ENCODE results near the gene SPSB1.
"Not testable (repeated sequence)": the region's sequence is repeated elsewhere in the genome, so short reads cannot be mapped to it uniquely, and the experiment has no call there.

Gene SPSB1

GRCh38 chr1:9382643-9383491 lies 90.2 kb downstream of the SPSB1 start:
- DNase-seq (ENCODE audit: low read depth) = no peak
- no peak for TF ChIP-seq CTCF (IDR thresholded peaks at IDR 0.05; ENCODE audit: control insufficient read depth, insufficient read depth, low read depth, low read length, missing control alignments)
- H3K4me3 ChIP-seq (ENCODE audit: control insufficient read depth, low read depth, low read length) = no peak overlapping the region

GRCh38 chr1:9384128-9384527 lies 91.4 kb downstream of the SPSB1 start:
- DNase-seq (ENCODE audit: low read depth) = no peak
- H3K4me3 ChIP-seq (ENCODE audit: control insufficient read depth, low read depth, low read length) = no peak overlapping the region
- TF ChIP-seq CTCF (IDR thresholded peaks at IDR 0.05; ENCODE audit: control insufficient read depth, insufficient read depth, low read depth, low read length, missing control alignments) = no peak

- H3K4me3 ChIP-seq (ENCODE audit: control insufficient read depth, low read depth, low read length) = no peak overlapping the region
- DNase-seq (ENCODE audit: low read depth) = no peak
- TF ChIP-seq CTCF (IDR thresholded peaks at IDR 0.05; ENCODE audit: control insufficient read depth, insufficient read depth, low read depth, low read length, missing control alignments) = no peak
These were observed 92.1 kb downstream of the SPSB1 start for GRCh38 chr1:9384751-9385245.

GRCh38 chr1:9385392-9385791 lies 92.7 kb downstream of the SPSB1 start:
- DNase-seq (ENCODE audit: low read depth); H3K4me3 ChIP-seq (ENCODE audit: control insufficient read depth, low read depth, low read length): not testable (repeated sequence)

- no peak for TF ChIP-seq CTCF (IDR thresholded peaks at IDR 0.05; ENCODE audit: control insufficient read depth, insufficient read depth, low read depth, low read length, missing control alignments)
- no peak overlapping the region for H3K4me3 ChIP-seq (ENCODE audit: control insufficient read depth, low read depth, low read length)
- DNase-seq (ENCODE audit: low read depth) = no peak
These were observed 93.3 kb downstream of the SPSB1 start for GRCh38 chr1:9385801-9386573.

GRCh38 chr1:9388335-9389180 lies 95.9 kb downstream of the SPSB1 start:
- H3K4me3 ChIP-seq (ENCODE audit: control insufficient read depth, low read depth, low read length) = no peak overlapping the region
- no peak for TF ChIP-seq CTCF (IDR thresholded peaks at IDR 0.05; ENCODE audit: control insufficient read depth, insufficient read depth, low read depth, low read length, missing control alignments)
- no peak for DNase-seq (ENCODE audit: low read depth)

All from AG09309 (cell line).